Ovary (tissue), 3 donors: ENCODE data around the gene NME9.

ENCODE experiments used
- CTCF ChIP-seq, 3 donors: fragments of 450-650 bp in 2 of 3; fragments of 200-600 bp in 1 of 3; IDR thresholded peaks; one replicate each; pipeline versions ENCODE4 v1.5.1 to v1.8.0; 2016 to 2022; ENCODE audit warnings: antibody characterized with exemption in 3 of 3, mild to moderate bottlenecking in 1 of 3
- POLR2A ChIP-seq: fragments of 450-650 bp; IDR thresholded peaks from one replicate; pipeline ENCODE4 v1.6.1; 2017; ENCODE audit warnings: antibody characterized with exemption, mild to moderate bottlenecking, moderate library complexity
- donor health status: DM: no; HTN: no; CAD: no.

GRCh38 chr3:138267083-138267482 is 62.6 kb downstream of the NME9 start:
- TF ChIP-seq CTCF (IDR thresholded peaks at IDR 0.05) (no peak), POLR2A (no peak)
